GM23248 (cell line): ENCODE results near the gene FAM234A. TPM values are rescaled to one million over a fixed set of nuclear protein-coding genes. Genes with fewer than 3 reads are reported as not detected.
A peak's percentile ranks its signal among the peaks of the same experiment; 100 is the strongest.
"Not testable (repeated sequence)": the region's sequence is repeated elsewhere in the genome, so short reads cannot be mapped to it uniquely, and the experiment has no call there.

Experiments
- DNase-seq: peaks from one replicate; pipeline ENCODE4 v3.0.0-alpha.2; 2015
- H2AFZ ChIP-seq: fragments of 200-600 bp; sonication (generic); 2 replicates; pipeline ENCODE4 v1.6.1; 2016; ENCODE audit warnings: antibody characterized with exemption
- H3F3A ChIP-seq: fragments of 200-600 bp; sonication (generic); 2 replicates; pipeline ENCODE4 v1.6.1; 2016; ENCODE audit warnings: mild to moderate bottlenecking, antibody characterized with exemption, mixed run types; ENCODE audit not compliant: insufficient read depth
- H3K27ac ChIP-seq: fragments of 200-600 bp; sonication (generic); 2 replicates; pipeline ENCODE4 v1.5.1; 2016; ENCODE audit warnings: mild to moderate bottlenecking
- H3K27me3 ChIP-seq: fragments of 200-600 bp; sonication (generic); replicated peaks from 2 replicates; pipeline ENCODE4 v1.6.1; 2016; ENCODE audit warnings: mild to moderate bottlenecking; ENCODE audit not compliant: insufficient read depth
- H3K36me3 ChIP-seq: fragments of 200-600 bp; sonication (generic); 2 replicates; pipeline ENCODE4 v1.6.1; 2016; ENCODE audit warnings: low read depth, mild to moderate bottlenecking
- H3K4me1 ChIP-seq: fragments of 200-600 bp; sonication (generic); 2 replicates; pipeline ENCODE4 v1.6.1; 2016; ENCODE audit warnings: mild to moderate bottlenecking; ENCODE audit not compliant: insufficient read depth
- H3K4me2 ChIP-seq: fragments of 200-600 bp; sonication (generic); one replicate; pipeline ENCODE4 v1.6.1; 2016; ENCODE audit warnings: mild to moderate bottlenecking; ENCODE audit not compliant: unreplicated experiment
- H3K4me3 ChIP-seq: fragments of 200-600 bp; sonication (generic); 2 replicates; pipeline ENCODE4 v1.5.1; 2016; ENCODE audit warnings: mild to moderate bottlenecking
- H3K79me2 ChIP-seq: fragments of 200-600 bp; sonication (generic); 2 replicates; pipeline ENCODE4 v1.6.1; 2016; ENCODE audit warnings: mild to moderate bottlenecking; ENCODE audit not compliant: insufficient read depth
- H3K9ac ChIP-seq: fragments of 200-600 bp; sonication (generic); 2 replicates; pipeline ENCODE4 v1.6.1; 2016; ENCODE audit warnings: mild to moderate bottlenecking
- H3K9me2 ChIP-seq: fragments of 200-600 bp; sonication (generic); 2 replicates; pipeline ENCODE4 v1.6.1; 2016; ENCODE audit warnings: mixed run types, mild to moderate bottlenecking, moderate library complexity; ENCODE audit not compliant: insufficient read depth
- H3K9me3 ChIP-seq: fragments of 200-600 bp; sonication (generic); one replicate; pipeline ENCODE4 v1.6.1; 2017; ENCODE audit warnings: low read depth
- H4K20me1 ChIP-seq: fragments of 200-600 bp; sonication (generic); 2 replicates; pipeline ENCODE4 v1.6.0; 2016; ENCODE audit not compliant: insufficient read depth
- EZH2 ChIP-seq: fragments of 200-600 bp; sonication (generic); IDR thresholded peaks from 2 replicates; pipeline ENCODE4 v1.6.1; 2018; ENCODE audit warnings: antibody characterized with exemption, mild to moderate bottlenecking; ENCODE audit not compliant: insufficient read depth, poor library complexity, severe bottlenecking
- EZH2phosphoT487 ChIP-seq: fragments of 200-600 bp; sonication (generic); IDR thresholded peaks from 2 replicates; pipeline ENCODE4 v1.6.1; 2018; ENCODE audit warnings: antibody characterized with exemption, moderate library complexity, mild to moderate bottlenecking, low read depth; ENCODE audit not compliant: insufficient read depth
- WGBS, 2 experiments: methylation state at CpG; one replicate each; pipeline ENCODE4 v1.1.6; 2015 to 2017; ENCODE audit warnings: low lambda C conversion rate in 2 of 2, low coverage in 1 of 2; ENCODE audit errors: missing lambda C conversion rate in 2 of 2; 5-methylcytosine and 5-hydroxymethylcytosine counted together
- in situ Hi-C: fragments of 300-500 bp; cut with MboI; formaldehyde crosslinking; loops from 2 replicates; pipeline ENCODE4 v1.15.0; 2020
- polyA plus RNA-seq: library from polyadenylated mRNA; unstranded; fragments of >200 nt; fragmentation: Nextera tagmentation; extraction: Ambion mirVana; gene quantifications from 2 replicates; pipeline ENCODE4 v1.2.1, GENCODE V29; 2016
- total RNA-seq: library from RNA; depleted of rRNA; stranded (reverse); fragments of >200 nt; shearing (Covaris generic); gene quantifications from 2 replicates; pipeline ENCODE4 v1.2.3, GENCODE V29; 2014

The FAM234A gene
- total and polyA plus RNA-seq, 2 experiments from 2014 or later, result 113 to 165 TPM

GRCh38 chr16:229731-230281 is 4.8 kb upstream of the FAM234A start:
- Histone ChIP-seq H3K9ac (peak overlapping the region; percentile 94), H3K4me2 (peak overlapping the region; percentile 95), H3K9me2 (no peaks in the 10 kb centered on the region), H3K27me3 (no peaks in the 10 kb centered on the region), H3K27ac (peak overlapping the region; percentile 94), H3K4me1 (peaks cover 10% of the 10 kb centered on the region), H3F3A (no peaks in the 10 kb centered on the region; the same call in 1 of the 2 replicates), H4K20me1 (peaks cover 18% of the 10 kb centered on the region; the same call in 1 of the 2 replicates), H3K79me2 (peaks cover 44% of the 10 kb centered on the region), H3K36me3 (peaks cover 15% of the 10 kb centered on the region; the same call in 1 of the 2 replicates), H3K9me3 (no peaks in the 10 kb centered on the region), H3K4me3 (peak overlapping the region; percentile 95), H2AFZ (peak overlapping the region; percentile 88)
- peak; percentile 37 for DNase-seq
- TF ChIP-seq EZH2phosphoT487 (no peak), EZH2 (no peak)
- WGBS, 2 experiments, result 76 to 78% methylated on average over 22 of the region's 22 CpGs
- in situ Hi-C loops, result no loop called here

GRCh38 chr16:230351-230750 is 4.3 kb upstream of the FAM234A start:
- H3K27ac ChIP-seq, H3K27me3 ChIP-seq, H2AFZ ChIP-seq, H3K4me3 ChIP-seq, in situ Hi-C loops, H3K9me2 ChIP-seq, H3F3A ChIP-seq, H3K4me1 ChIP-seq, DNase-seq, H3K9ac ChIP-seq, H3K9me3 ChIP-seq, H3K4me2 ChIP-seq: not testable (repeated sequence)
- 86 to 89% methylated on average over 18 of the region's 18 CpGs for WGBS, 2 experiments
- Histone ChIP-seq H4K20me1 (peaks cover 18% of the 10 kb centered on the region; the same call in 1 of the 2 replicates), H3K79me2 (peaks cover 39% of the 10 kb centered on the region), H3K36me3 (peaks cover 11% of the 10 kb centered on the region; the same call in 1 of the 2 replicates)

- WGBS, 2 experiments, result 86 to 87% methylated on average over 22 of the region's 22 CpGs
- Histone ChIP-seq H4K20me1 (peaks cover 18% of the 10 kb centered on the region; the same call in 1 of the 2 replicates), H3K4me2 (no peak overlapping the region), H3K4me1 (peaks cover 10% of the 10 kb centered on the region), H3K27me3 (no peaks in the 10 kb centered on the region), H3K27ac (no peak overlapping the region), H3K4me3 (no peak overlapping the region), H3K9me3 (no peaks in the 10 kb centered on the region), H3K79me2 (peaks cover 34% of the 10 kb centered on the region), H3F3A (peaks cover 9% of the 10 kb centered on the region; the same call in 1 of the 2 replicates), H3K9ac (no peak overlapping the region), H2AFZ (no peak overlapping the region), H3K9me2 (no peaks in the 10 kb centered on the region), H3K36me3 (peaks cover 9% of the 10 kb centered on the region; the same call in 1 of the 2 replicates)
- no peak for TF ChIP-seq EZH2phosphoT487
- no peak for TF ChIP-seq EZH2
- DNase-seq, result no peak
- in situ Hi-C loops, result no loop called here
Observed at GRCh38 chr16:230949-231348, 3.7 kb upstream of the FAM234A start.

GRCh38 chr16:239948-240277 is 5.3 kb downstream of the FAM234A start:
- no peaks in the 10 kb centered on the region for H3K27me3 ChIP-seq
- no peaks in the 10 kb centered on the region for H3K36me3 ChIP-seq
- H3K4me2 ChIP-seq, result no peak overlapping the region
- H3K9me3 ChIP-seq, result no peaks in the 10 kb centered on the region
- H3K79me2 ChIP-seq, result peaks cover 81% of the 10 kb centered on the region
- 0 out of 2 replicates have a peak overlapping the region, but pooled peaks have one; percentile 4 for H3K9ac ChIP-seq
- peak overlapping the region; percentile 13 for H3K27ac ChIP-seq
- no peaks in the 10 kb centered on the region for H4K20me1 ChIP-seq
- H3F3A ChIP-seq, result peaks cover 19% of the 10 kb centered on the region
- peak; percentile 42 for DNase-seq
- H2AFZ ChIP-seq, result no peak overlapping the region
- no peak overlapping the region for H3K4me3 ChIP-seq
- no peaks in the 10 kb centered on the region for H3K9me2 ChIP-seq
- peaks cover 4% of the 10 kb centered on the region; the same call in 1 of the 2 replicates for H3K4me1 ChIP-seq
- WGBS, 2 experiments, result 33 to 34% methylated on average over 3 of the region's 3 CpGs
- in situ Hi-C loops, result no loop called here
- no peak for TF ChIP-seq EZH2
- no peak for TF ChIP-seq EZH2phosphoT487

- Histone ChIP-seq H3K36me3 (no peaks in the 10 kb centered on the region), H3K4me3 (no peak overlapping the region), H4K20me1 (no peaks in the 10 kb centered on the region), H3K9ac (no peak overlapping the region), H3K4me2 (no peak overlapping the region), H3K9me2 (no peaks in the 10 kb centered on the region), H3K79me2 (peaks cover 88% of the 10 kb centered on the region), H3K27ac (no peak overlapping the region), H3K27me3 (no peaks in the 10 kb centered on the region), H3F3A (peaks cover 13% of the 10 kb centered on the region), H3K9me3 (no peaks in the 10 kb centered on the region), H2AFZ (no peak overlapping the region), H3K4me1 (peaks cover 4% of the 10 kb centered on the region; the same call in 1 of the 2 replicates)
- in situ Hi-C loops, result no loop called here
- DNase-seq, result no peak
- WGBS, 2 experiments, result 81 to 85% methylated on average over 8 of the region's 8 CpGs
- no peak for TF ChIP-seq EZH2phosphoT487
- TF ChIP-seq EZH2, result no peak
Observed at GRCh38 chr16:240559-240958, 5.9 kb downstream of the FAM234A start.
